ENCODE measurements around the gene SS18L1. TPM values are rescaled to one million over a fixed set of nuclear protein-coding genes. Genes with fewer than 3 reads are reported as not detected.

The SS18L1 gene
- total RNA-seq, 1 experiment from 2014 or later, result 28.1 TPM

DNA sequence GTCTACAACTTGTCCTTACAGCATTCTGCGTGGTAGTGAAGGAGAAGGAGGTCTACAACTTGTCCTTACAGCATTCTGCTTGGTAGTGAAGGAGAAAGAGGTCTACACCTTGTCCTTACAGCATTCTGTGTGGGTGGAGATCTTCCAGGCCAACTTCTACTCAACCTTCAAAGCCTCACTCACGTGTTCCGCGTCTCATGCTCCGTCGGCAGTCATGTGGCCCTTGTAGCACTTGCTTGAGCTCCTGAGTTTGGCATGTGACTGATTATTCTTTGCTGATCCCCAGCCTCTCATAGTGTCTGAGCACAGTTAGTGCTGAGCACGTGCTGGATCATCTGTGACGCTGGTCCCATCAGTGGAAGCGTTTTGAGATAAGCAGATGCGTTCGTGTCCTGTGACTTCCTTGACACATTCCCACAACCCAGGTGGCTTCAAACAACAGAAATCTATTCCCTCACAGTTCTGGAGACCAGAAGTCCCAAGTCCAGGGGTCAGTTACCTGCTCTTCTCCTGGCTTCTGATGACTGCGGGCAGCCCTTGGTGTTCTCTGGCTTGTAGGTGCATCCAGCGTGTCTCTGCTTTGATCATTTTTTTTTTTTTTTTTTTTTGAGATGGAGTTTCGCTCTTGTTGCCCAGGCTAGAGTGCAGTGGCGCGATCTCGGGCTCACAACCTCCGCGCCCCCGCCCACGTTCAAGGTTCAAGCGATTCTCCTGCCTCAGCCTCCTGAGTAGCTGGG, 2.6 kb downstream of the SS18L1 start:
- Histone ChIP-seq H3K4me3 (replicated peaks in 1 of 2; ENCODE audit: low read depth in 1 of 2, low read length in 2 of 2) (no peak overlapping the region), H3K27me3 (ENCODE audit: insufficient read depth, low read length) (no peaks in the 10 kb centered on the region), H2AFZ (ENCODE audit: low read depth, low read length, poor library complexity, severe bottlenecking) (no peak overlapping the region), H3K27ac (ENCODE audit: low read depth, low read length) (no peak overlapping the region), H3K9me3 (ENCODE audit: control insufficient read depth in 1 of 2, insufficient read depth in 1 of 2, low read depth in 1 of 2, low read length in 2 of 2) (no peaks in the 10 kb centered on the region), H3K79me2 (ENCODE audit: insufficient read depth, low read length) (peaks cover 89% of the 10 kb centered on the region), H3K9ac (ENCODE audit: low read length) (no peak overlapping the region), H4K20me1 (ENCODE audit: insufficient read depth) (peaks cover 27% of the 10 kb centered on the region; the same call in 1 of the 2 replicates), H3K4me1 (ENCODE audit: control insufficient read depth in 1 of 2, insufficient read depth in 2 of 2, low read length in 2 of 2) (peaks cover 13 to 21% of the 10 kb centered on the region in 2 experiments), H3K4me2 (ENCODE audit: low read length) (no peak overlapping the region), H3K36me3 (ENCODE audit: control insufficient read depth in 1 of 2, insufficient read depth in 2 of 2, low read length in 2 of 2) (peaks cover 0 to 19% of the 10 kb centered on the region in 2 experiments; a peak in 2 of 4 replicates), H3K9me2 (ENCODE audit: insufficient read depth) (no peaks in the 10 kb centered on the region)
- TF ChIP-seq ZNF274 (IDR thresholded peaks at IDR 0.05; ENCODE audit: low read depth, low read length) (no peak), REST (IDR thresholded peaks at IDR 0.05; ENCODE audit: low read depth) (no peak), CEBPB (IDR thresholded peaks at IDR 0.05; ENCODE audit: low read depth) (no peak), SRF (IDR thresholded peaks at IDR 0.05; ENCODE audit: low read depth) (no peak), POLR2A (IDR thresholded peaks at IDR 0.05; ENCODE audit: borderline replicate concordance, extremely low read depth, insufficient read depth, insufficient read length) (no peak), JUND (IDR thresholded peaks at IDR 0.05) (no peak), TCF7L2 (IDR thresholded peaks at IDR 0.05; ENCODE audit: borderline replicate concordance, extremely low read depth, insufficient read depth, insufficient read length) (no peak), CBX3 (IDR thresholded peaks at IDR 0.05; ENCODE audit: low read depth) (no peak), YY1 (IDR thresholded peaks at IDR 0.05; ENCODE audit: extremely low read depth, insufficient replicate concordance, low read depth, low read length) (no peak), MAX (IDR thresholded peaks at IDR 0.05) (no peak), ELF1 (IDR thresholded peaks at IDR 0.05; ENCODE audit: borderline replicate concordance, low read depth) (no peak), SP1 (IDR thresholded peaks at IDR 0.05; ENCODE audit: low read depth) (no peak), EGR1 (IDR thresholded peaks at IDR 0.05; ENCODE audit: low read depth) (no peak), ZFX (IDR thresholded peaks at IDR 0.05) (no peak)
- TF ChIP-seq, protein P1, sequence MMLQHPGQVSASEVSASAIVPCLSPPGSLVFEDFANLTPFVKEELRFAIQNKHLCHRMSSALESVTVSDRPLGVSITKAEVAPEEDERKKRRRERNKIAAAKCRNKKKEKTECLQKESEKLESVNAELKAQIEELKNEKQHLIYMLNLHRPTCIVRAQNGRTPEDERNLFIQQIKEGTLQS (IDR thresholded peaks at IDR 0.05), result no peak
- TF ChIP-seq, protein P2, sequence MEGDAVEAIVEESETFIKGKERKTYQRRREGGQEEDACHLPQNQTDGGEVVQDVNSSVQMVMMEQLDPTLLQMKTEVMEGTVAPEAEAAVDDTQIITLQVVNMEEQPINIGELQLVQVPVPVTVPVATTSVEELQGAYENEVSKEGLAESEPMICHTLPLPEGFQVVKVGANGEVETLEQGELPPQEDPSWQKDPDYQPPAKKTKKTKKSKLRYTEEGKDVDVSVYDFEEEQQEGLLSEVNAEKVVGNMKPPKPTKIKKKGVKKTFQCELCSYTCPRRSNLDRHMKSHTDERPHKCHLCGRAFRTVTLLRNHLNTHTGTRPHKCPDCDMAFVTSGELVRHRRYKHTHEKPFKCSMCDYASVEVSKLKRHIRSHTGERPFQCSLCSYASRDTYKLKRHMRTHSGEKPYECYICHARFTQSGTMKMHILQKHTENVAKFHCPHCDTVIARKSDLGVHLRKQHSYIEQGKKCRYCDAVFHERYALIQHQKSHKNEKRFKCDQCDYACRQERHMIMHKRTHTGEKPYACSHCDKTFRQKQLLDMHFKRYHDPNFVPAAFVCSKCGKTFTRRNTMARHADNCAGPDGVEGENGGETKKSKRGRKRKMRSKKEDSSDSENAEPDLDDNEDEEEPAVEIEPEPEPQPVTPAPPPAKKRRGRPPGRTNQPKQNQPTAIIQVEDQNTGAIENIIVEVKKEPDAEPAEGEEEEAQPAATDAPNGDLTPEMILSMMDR (IDR thresholded peaks at IDR 0.05 in 2 of 3, conservative IDR thresholded peaks at IDR 0.05 in 1 of 3; ENCODE audit: borderline replicate concordance in 1 of 3, insufficient read depth in 1 of 3, low read depth in 2 of 3, low read length in 2 of 3), result no peak
- intact Hi-C loops (cut with micrococcal nuclease), result no loop called here
- DNase-seq (ENCODE audit: low read depth, low spot score), result no peak
- ChIA-PET RAD21 (ENCODE audit: low non-redundant PET in 1 of 2, low total read pairs in 2 of 2, uncharacterized antibody in 2 of 2, unreplicated experiment in 2 of 2) (no interaction called here), POLR2A (no interaction called here), CTCF (no interaction called here)
- no TSS peak for BruUV-seq (replicated peaks)
- ATAC-seq, result no peak

Measured in HCT116 (cell line).